Gastrocnemius medialis (tissue), 4 donors: ENCODE results near the gene NRROS. TPM values are rescaled to one million over a fixed set of nuclear protein-coding genes. Genes with fewer than 3 reads are reported as not detected.

Source experiments
- ATAC-seq, 2 donors: fragments of 150-250 bp; one replicate each; pipeline ENCODE4 v1.9.1; 2016
- DNase-seq, 2 donors: peaks; one replicate each; pipeline ENCODE4 v3.0.0-alpha.2; 2019
- H3K27ac ChIP-seq, 4 donors: fragments of 200-600 bp; sonication (generic); 1 replicate in 1 of 4; 2 replicates in 3 of 4; pipeline ENCODE4 v1.5.1; 2016 to 2018; ENCODE audit warnings: mild to moderate bottlenecking in 2 of 4, moderate library complexity in 1 of 4
- H3K27me3 ChIP-seq, 3 donors: fragments of 200-600 bp; sonication (generic) in 2 of 3; 1 replicate in 1 of 3; 2 replicates in 2 of 3; pipeline versions ENCODE4 v1.5.1 to v1.6.0; 2016 to 2019; ENCODE audit warnings: mild to moderate bottlenecking in 1 of 3, moderate library complexity in 1 of 3
- H3K36me3 ChIP-seq, 2 donors: fragments of 200-600 bp; sonication (generic) in 1 of 2; one replicate each; pipeline ENCODE4 v1.5.1; 2017 to 2018
- H3K4me1 ChIP-seq, 2 donors: fragments of 200-600 bp; sonication (generic) in 1 of 2; one replicate each; pipeline ENCODE4 v1.5.1; 2016 to 2017; ENCODE audit warnings: mild to moderate bottlenecking in 2 of 2
- H3K4me3 ChIP-seq, 4 donors: fragments of 200-600 bp; sonication (generic) in 3 of 4; 1 replicate in 1 of 4; 2 replicates in 3 of 4; pipeline ENCODE4 v1.5.1; 2016 to 2019; ENCODE audit warnings: mild to moderate bottlenecking in 2 of 4
- H3K9me3 ChIP-seq, 3 donors: fragments of 200-600 bp; sonication (generic) in 2 of 3; 1 replicate in 1 of 3; 2 replicates in 2 of 3; pipeline ENCODE4 v1.5.1; 2016 to 2019
- CTCF ChIP-seq, 5 experiments: fragments of 450-650 bp in 3 of 5; fragments of 200-600 bp in 2 of 5; sonication (generic) in 2 of 5; IDR thresholded peaks in 4 of 5; conservative IDR thresholded peaks in 1 of 5; 1 replicate in 4 of 5; 2 replicates in 1 of 5; pipeline ENCODE4 v1.5.1; 2016 to 2019; ENCODE audit warnings: antibody characterized with exemption in 5 of 5, mild to moderate bottlenecking in 3 of 5, moderate library complexity in 3 of 5
- POLR2A ChIP-seq, 2 donors: fragments of 450-650 bp; IDR thresholded peaks; one replicate each; pipeline ENCODE4 v1.6.1; 2017; ENCODE audit warnings: antibody characterized with exemption in 2 of 2, mild to moderate bottlenecking in 2 of 2, moderate library complexity in 2 of 2
- in situ Hi-C, 4 donors: fragments of 200-750 bp; cut with MboI; loops; one replicate each; pipeline versions ENCODE4 v1.15.0 to v1.8.0; 2017; ENCODE audit warnings: low sequenced_read_pairs in 4 of 4
- intact Hi-C: fragments of 100-400 bp; cut with DNase I; formaldehyde crosslinking; loops from one replicate; pipeline ENCODE4 v1.15.1; 2023; ENCODE audit warnings: low total_unique reads
- total RNA-seq, 4 donors: library from RNA; depleted of rRNA; stranded (reverse); fragments of >200 nt; gene quantifications; one replicate each; pipeline versions ENCODE4 v1.1.0 to v1.2.3, GENCODE V29; 2016

The NRROS gene
- total RNA-seq, 4 donors from 2014 or later, result 0.31 to 1.7 (median 0.96) TPM

GRCh38 chr3:196660381-196661166 is 21.1 kb downstream of the NRROS start:
- Histone ChIP-seq H3K4me3 (no peak overlapping the region), H3K27me3 (peaks cover 0 to 2% (median 0%) of the 10 kb centered on the region in 3 donors), H3K27ac (no peak overlapping the region), H3K9me3 (no peaks in the 10 kb centered on the region), H3K36me3 (no peaks in the 10 kb centered on the region), H3K4me1 (no peaks in the 10 kb centered on the region)
- intact Hi-C loops (no loop called here), in situ Hi-C loops (no loop called here)
- ATAC-seq, result no peak
- no peak for DNase-seq
- TF ChIP-seq POLR2A (IDR thresholded peaks at IDR 0.05) (no peak), CTCF (IDR thresholded peaks at IDR 0.05 in 4 of 5, conservative IDR thresholded peaks at IDR 0.05 in 1 of 5) (no peak)

- Histone ChIP-seq H3K27ac (no peak overlapping the region), H3K4me3 (no peak overlapping the region), H3K27me3 (peaks cover 0 to 2% (median 0%) of the 10 kb centered on the region in 3 donors), H3K36me3 (no peaks in the 10 kb centered on the region), H3K4me1 (no peaks in the 10 kb centered on the region), H3K9me3 (no peaks in the 10 kb centered on the region)
- in situ Hi-C loops, result no loop called here
- DNase-seq (no peak), ATAC-seq (no peak)
- no peak for TF ChIP-seq POLR2A (IDR thresholded peaks at IDR 0.05)
- TF ChIP-seq CTCF (IDR thresholded peaks at IDR 0.05 in 4 of 5, conservative IDR thresholded peaks at IDR 0.05 in 1 of 5), result no peak
- intact Hi-C loops, result no loop called here
Observed at GRCh38 chr3:196661400-196661799, 21.9 kb downstream of the NRROS start.

- Histone ChIP-seq H3K4me3 (no peak overlapping the region), H3K27me3 (peaks cover 0 to 2% (median 0%) of the 10 kb centered on the region in 3 donors), H3K4me1 (no peaks in the 10 kb centered on the region), H3K27ac (no peak overlapping the region), H3K9me3 (no peaks in the 10 kb centered on the region), H3K36me3 (no peaks in the 10 kb centered on the region)
- DNase-seq (no peak), ATAC-seq (no peak)
- in situ Hi-C loops, result no loop called here
- no peak for TF ChIP-seq CTCF (IDR thresholded peaks at IDR 0.05 in 4 of 5, conservative IDR thresholded peaks at IDR 0.05 in 1 of 5)
- TF ChIP-seq POLR2A (IDR thresholded peaks at IDR 0.05), result no peak
- intact Hi-C loops, result no loop called here
Observed at GRCh38 chr3:196662033-196662432, 22.5 kb downstream of the NRROS start.

- no peak overlapping the region for H3K4me3 ChIP-seq
- in situ Hi-C loops (no loop called here), intact Hi-C loops (no loop called here)
- H3K27ac ChIP-seq, result no peak overlapping the region
- H3K36me3 ChIP-seq, result no peaks in the 10 kb centered on the region
- DNase-seq (no peak), ATAC-seq (no peak)
- H3K9me3 ChIP-seq, result no peaks in the 10 kb centered on the region
- no peaks in the 10 kb centered on the region for H3K4me1 ChIP-seq
- TF ChIP-seq CTCF (IDR thresholded peaks at IDR 0.05 in 4 of 5, conservative IDR thresholded peaks at IDR 0.05 in 1 of 5) (no peak), POLR2A (IDR thresholded peaks at IDR 0.05) (no peak)
- H3K27me3 ChIP-seq, result peaks cover 0 to 2% (median 0%) of the 10 kb centered on the region in 3 donors
Observed at GRCh38 chr3:196662711-196663571, 23.4 kb downstream of the NRROS start.
